Nephron progenitor cell (in vitro differentiated cells): ENCODE measurements around the gene SCAF11.

Experiments used
- DNase-seq: peaks from one replicate; pipeline ENCODE4 v3.0.0; 2021
- H3K27ac Mint-ChIP-seq: 2 replicates; pipeline ENCODE4 v1.8.0; 2021; ENCODE audit warnings: mild to moderate bottlenecking, moderate library complexity, mixed read lengths
- H3K27me3 Mint-ChIP-seq: 2 replicates; pipeline ENCODE4 v1.8.0; 2021; ENCODE audit warnings: mild to moderate bottlenecking, low read depth, mixed read lengths; ENCODE audit not compliant: poor library complexity
- H3K36me3 Mint-ChIP-seq: 2 replicates; pipeline ENCODE4 v1.8.0; 2021; ENCODE audit warnings: low read depth, mixed read lengths
- H3K4me1 Mint-ChIP-seq: 2 replicates; pipeline ENCODE4 v1.8.0; 2021; ENCODE audit warnings: mixed read lengths
- H3K4me3 Mint-ChIP-seq: 2 replicates; pipeline ENCODE4 v1.8.0; 2021; ENCODE audit warnings: mild to moderate bottlenecking, moderate library complexity, mixed read lengths
- H3K9me3 Mint-ChIP-seq: 2 replicates; pipeline ENCODE4 v1.8.0; 2021; ENCODE audit warnings: mild to moderate bottlenecking, moderate library complexity, mixed read lengths
- TF ChIP-seq, protein P1 (sequence below): fragments of 200-600 bp; sonication (generic); IDR thresholded peaks from 2 replicates; pipeline ENCODE4 v1.5.0; 2021; ENCODE audit warnings: antibody characterized with exemption

The SCAF11 gene

GRCh38 chr12:45938566-45938965 lies 51.8 kb downstream of the SCAF11 start:
- DNase-seq = no peak
- Mint-ChIP-seq H3K9me3 (no peaks in the 10 kb centered on the region), H3K4me1 (no peaks in the 10 kb centered on the region), H3K4me3 (no peak overlapping the region), H3K27ac (no peak overlapping the region), H3K36me3 (peaks cover 63% of the 10 kb centered on the region), H3K27me3 (no peaks in the 10 kb centered on the region)
- TF ChIP-seq, protein P1, sequence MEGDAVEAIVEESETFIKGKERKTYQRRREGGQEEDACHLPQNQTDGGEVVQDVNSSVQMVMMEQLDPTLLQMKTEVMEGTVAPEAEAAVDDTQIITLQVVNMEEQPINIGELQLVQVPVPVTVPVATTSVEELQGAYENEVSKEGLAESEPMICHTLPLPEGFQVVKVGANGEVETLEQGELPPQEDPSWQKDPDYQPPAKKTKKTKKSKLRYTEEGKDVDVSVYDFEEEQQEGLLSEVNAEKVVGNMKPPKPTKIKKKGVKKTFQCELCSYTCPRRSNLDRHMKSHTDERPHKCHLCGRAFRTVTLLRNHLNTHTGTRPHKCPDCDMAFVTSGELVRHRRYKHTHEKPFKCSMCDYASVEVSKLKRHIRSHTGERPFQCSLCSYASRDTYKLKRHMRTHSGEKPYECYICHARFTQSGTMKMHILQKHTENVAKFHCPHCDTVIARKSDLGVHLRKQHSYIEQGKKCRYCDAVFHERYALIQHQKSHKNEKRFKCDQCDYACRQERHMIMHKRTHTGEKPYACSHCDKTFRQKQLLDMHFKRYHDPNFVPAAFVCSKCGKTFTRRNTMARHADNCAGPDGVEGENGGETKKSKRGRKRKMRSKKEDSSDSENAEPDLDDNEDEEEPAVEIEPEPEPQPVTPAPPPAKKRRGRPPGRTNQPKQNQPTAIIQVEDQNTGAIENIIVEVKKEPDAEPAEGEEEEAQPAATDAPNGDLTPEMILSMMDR = no peak

DNA sequence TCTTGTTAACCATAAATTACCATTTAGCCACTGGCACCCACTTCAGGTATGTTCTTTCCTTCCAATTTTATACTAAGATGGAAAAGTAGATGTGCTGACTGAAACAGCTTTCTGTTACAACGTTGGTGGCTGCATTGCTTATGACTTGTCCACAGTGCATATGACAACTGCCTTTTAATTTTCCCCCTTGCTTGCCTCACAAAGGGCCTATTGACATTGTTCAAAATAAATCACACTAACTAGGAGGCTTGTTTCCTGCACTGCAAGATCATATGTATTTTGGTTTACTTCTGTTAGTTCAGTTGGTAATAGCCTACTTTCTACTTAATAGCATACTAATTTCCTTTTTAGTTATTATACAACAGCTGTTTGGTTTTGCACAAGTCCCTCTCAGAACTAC lies 55.4 kb downstream of the SCAF11 start:
- TF ChIP-seq, protein P1 = no peak
- Mint-ChIP-seq H3K27ac (no peak overlapping the region), H3K27me3 (no peaks in the 10 kb centered on the region), H3K4me1 (no peaks in the 10 kb centered on the region), H3K36me3 (peaks cover 44% of the 10 kb centered on the region), H3K4me3 (no peak overlapping the region), H3K9me3 (no peaks in the 10 kb centered on the region)
- no peak for DNase-seq

DNA sequence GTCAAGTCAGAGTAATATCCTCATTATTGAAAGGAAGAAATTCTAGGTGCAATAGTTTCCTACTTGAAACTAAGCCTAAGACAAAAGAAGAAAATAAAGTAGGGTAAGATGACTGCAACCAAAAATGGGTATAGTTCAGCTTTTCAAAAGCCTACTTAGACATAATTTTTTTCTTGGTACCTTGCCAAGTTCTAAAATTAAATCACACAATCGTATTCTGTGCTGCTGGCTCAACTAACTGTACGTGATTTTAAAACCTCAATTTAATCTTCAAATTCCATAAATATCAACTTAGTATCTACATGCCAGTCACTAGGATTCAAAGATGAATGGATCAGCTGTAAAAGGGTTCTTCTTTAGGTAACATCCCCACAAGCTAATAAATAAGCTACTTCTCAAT lies 56.9 kb downstream of the SCAF11 start:
- H3K4me1 Mint-ChIP-seq = no peaks in the 10 kb centered on the region
- no peak for DNase-seq
- H3K27ac Mint-ChIP-seq = no peak overlapping the region
- H3K9me3 Mint-ChIP-seq = no peaks in the 10 kb centered on the region
- H3K27me3 Mint-ChIP-seq = no peaks in the 10 kb centered on the region
- TF ChIP-seq, protein P1 = no peak
- H3K4me3 Mint-ChIP-seq = no peak overlapping the region
- H3K36me3 Mint-ChIP-seq = peaks cover 51% of the 10 kb centered on the region

GRCh38 chr12:45930369-45930768 lies 60.0 kb downstream of the SCAF11 start:
- H3K4me1 Mint-ChIP-seq = no peaks in the 10 kb centered on the region
- DNase-seq = no peak
- H3K27me3 Mint-ChIP-seq = no peaks in the 10 kb centered on the region
- no peaks in the 10 kb centered on the region for H3K9me3 Mint-ChIP-seq
- H3K4me3 Mint-ChIP-seq = no peak overlapping the region
- no peak overlapping the region for H3K27ac Mint-ChIP-seq
- H3K36me3 Mint-ChIP-seq = peaks cover 58% of the 10 kb centered on the region
- TF ChIP-seq, protein P1 = no peak

GRCh38 chr12:45928309-45928708 lies 62.1 kb downstream of the SCAF11 start:
- no peak overlapping the region for H3K27ac Mint-ChIP-seq
- H3K4me1 Mint-ChIP-seq = no peaks in the 10 kb centered on the region
- H3K9me3 Mint-ChIP-seq = no peaks in the 10 kb centered on the region
- peaks cover 66% of the 10 kb centered on the region for H3K36me3 Mint-ChIP-seq
- no peaks in the 10 kb centered on the region for H3K27me3 Mint-ChIP-seq
- TF ChIP-seq, protein P1 = no peak
- DNase-seq = no peak
- no peak overlapping the region for H3K4me3 Mint-ChIP-seq

DNA sequence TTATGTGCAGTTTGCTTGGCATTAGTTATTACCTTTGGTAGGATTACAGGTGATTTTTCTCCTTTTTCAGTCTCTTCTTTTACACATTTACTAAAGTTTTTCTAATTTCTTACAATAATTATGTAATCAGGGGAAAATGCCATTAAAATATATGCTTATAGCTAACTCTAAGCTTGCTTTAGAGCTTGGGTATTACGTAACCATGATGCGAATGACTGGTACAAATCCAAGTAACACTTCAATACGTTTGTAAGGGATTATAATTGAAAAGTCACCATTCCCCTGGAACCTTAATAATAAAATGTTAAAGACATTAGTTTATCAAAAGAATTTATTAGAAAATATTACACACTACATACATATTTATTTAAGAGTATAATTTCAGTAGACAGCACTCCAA lies 71.6 kb downstream of the SCAF11 start:
- TF ChIP-seq, protein P1 = no peak
- no peaks in the 10 kb centered on the region for H3K4me1 Mint-ChIP-seq
- no peak for DNase-seq
- H3K4me3 Mint-ChIP-seq = no peak overlapping the region
- no peak overlapping the region for H3K27ac Mint-ChIP-seq
- H3K27me3 Mint-ChIP-seq = peaks cover 5% of the 10 kb centered on the region
- H3K9me3 Mint-ChIP-seq = no peaks in the 10 kb centered on the region
- H3K36me3 Mint-ChIP-seq = peaks cover 45% of the 10 kb centered on the region
